ENCODE measurements around the gene POLD3. TPM values are rescaled to one million over a fixed set of nuclear protein-coding genes. Genes with fewer than 3 reads are reported as not detected.

Gene POLD3
- total RNA-seq, 1 donor from 2014 or later = 11.0 TPM

DNA sequence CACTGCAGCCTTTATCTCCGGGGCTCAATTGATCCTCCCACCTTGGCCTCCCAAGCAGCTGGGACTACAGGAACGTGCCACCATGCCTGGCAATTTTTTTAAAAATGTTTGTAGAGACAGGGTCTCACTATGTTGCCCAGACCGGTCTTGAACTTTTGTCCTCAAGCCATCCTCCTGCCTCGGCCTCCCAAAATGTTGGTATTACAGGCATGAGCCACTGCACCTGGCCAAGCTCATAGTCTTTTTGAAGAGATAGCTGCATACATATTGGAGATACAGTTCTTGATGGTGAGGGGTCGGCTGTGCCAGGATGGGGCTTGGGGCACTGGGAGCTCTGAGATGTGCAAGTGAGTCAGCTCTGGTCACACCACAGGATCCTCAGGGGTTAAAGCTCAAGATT, 85.7 kb downstream of the POLD3 start:
- H3K36me3 ChIP-seq (ENCODE audit: control insufficient read depth in 3 of 3, insufficient read depth in 3 of 3, low read length in 3 of 3) = no peaks in the 10 kb centered on the region

DNA sequence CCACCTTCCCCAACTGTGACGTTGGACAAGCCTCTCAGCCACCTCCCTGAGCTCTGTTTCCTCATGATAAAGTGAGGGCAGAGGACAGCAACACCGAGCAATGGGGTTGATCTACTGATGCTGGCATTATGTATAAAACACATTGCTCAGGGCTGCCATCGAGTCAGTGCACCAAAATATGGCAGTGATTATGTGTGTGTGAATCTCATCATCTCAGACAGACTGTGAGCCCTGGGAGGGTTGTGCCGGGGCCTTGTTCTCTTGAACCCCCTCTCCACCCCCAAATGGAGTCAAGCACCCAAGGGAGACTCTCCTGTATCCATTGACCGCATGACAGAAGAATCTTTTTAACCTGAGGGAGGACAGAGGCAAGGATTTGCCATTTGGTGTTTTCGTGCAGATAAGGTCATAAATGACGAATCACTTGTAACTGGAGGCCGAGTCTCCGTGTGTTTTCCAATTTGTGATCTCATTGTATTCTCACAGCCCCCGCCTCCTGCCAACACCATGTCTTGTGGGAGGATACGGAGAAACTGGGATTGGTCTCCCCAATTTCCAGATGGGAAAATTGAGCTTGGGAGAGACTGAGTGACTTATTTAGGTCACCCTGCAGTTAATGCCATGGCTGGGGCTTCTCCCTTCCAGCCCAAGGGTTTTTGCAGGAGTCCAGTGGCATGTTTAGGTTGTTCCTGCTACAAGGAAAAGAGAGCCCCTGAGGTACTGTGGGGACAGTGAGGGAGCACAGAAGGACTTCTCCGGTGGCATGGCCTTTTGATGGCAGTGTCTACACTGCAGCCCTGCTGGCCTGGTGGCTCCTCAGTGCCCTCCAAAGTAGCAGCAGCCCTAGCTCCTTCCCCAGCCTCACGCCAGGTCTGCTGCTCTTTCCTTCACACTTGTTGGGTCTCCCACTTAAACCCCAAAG, 86.5 kb downstream of the POLD3 start:
- Histone ChIP-seq H3K27ac (ENCODE audit: low read depth, low read length) (no peak overlapping the region), H3K36me3 (ENCODE audit: control insufficient read depth in 3 of 3, insufficient read depth in 3 of 3, low read length in 3 of 3) (no peaks in the 10 kb centered on the region), H3K9me3 (ENCODE audit: control insufficient read depth in 3 of 3, low read length in 3 of 3) (no peaks in the 10 kb centered on the region), H3K4me3 (ENCODE audit: low read length in 3 of 3) (no peak overlapping the region), H3K4me1 (ENCODE audit: control insufficient read depth in 3 of 3, insufficient read depth in 3 of 3, low read length in 3 of 3) (peaks cover 16 to 27% (median 21%) of the 10 kb centered on the region in 3 donors), H3K9ac (ENCODE audit: low read depth in 1 of 3, low read length in 3 of 3) (no peak overlapping the region), H3K27me3 (ENCODE audit: control insufficient read depth in 3 of 3, insufficient read depth in 3 of 3, low read length in 3 of 3) (no peaks in the 10 kb centered on the region)

More for the DNA sequence above, 85.7 kb downstream of the POLD3 start:
- Histone ChIP-seq H3K4me1 (ENCODE audit: control insufficient read depth in 3 of 3, insufficient read depth in 3 of 3, low read length in 3 of 3) (peaks cover 22 to 29% (median 23%) of the 10 kb centered on the region in 3 donors), H3K9ac (ENCODE audit: low read depth in 1 of 3, low read length in 3 of 3) (no peak overlapping the region), H3K9me3 (ENCODE audit: control insufficient read depth in 3 of 3, low read length in 3 of 3) (no peaks in the 10 kb centered on the region), H3K4me3 (ENCODE audit: low read length in 3 of 3) (no peak overlapping the region), H3K27me3 (ENCODE audit: control insufficient read depth in 3 of 3, insufficient read depth in 3 of 3, low read length in 3 of 3) (no peaks in the 10 kb centered on the region), H3K27ac (ENCODE audit: low read depth, low read length) (no peak overlapping the region)

DNA sequence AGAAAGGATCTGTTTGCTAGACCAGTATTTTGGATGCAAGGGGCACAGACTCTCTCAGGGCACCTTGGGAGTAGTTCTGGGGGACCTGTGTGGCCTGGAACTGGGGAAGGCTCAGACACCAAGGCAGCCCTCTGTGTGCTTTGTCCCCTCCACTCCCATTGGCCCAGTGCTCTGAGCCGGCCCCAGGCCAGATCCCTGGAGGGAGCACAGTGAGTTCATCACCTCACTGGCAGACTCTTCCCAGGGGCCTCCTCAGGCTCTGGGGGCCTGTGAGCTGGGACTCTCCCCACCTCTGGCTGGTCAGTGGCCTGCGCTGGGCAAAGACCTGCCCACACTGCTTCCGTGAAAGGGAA, 87.1 kb downstream of the POLD3 start:
- Histone ChIP-seq H3K27ac (ENCODE audit: low read depth, low read length) (no peak overlapping the region), H3K4me1 (ENCODE audit: control insufficient read depth in 3 of 3, insufficient read depth in 3 of 3, low read length in 3 of 3) (peaks cover 16 to 33% (median 22%) of the 10 kb centered on the region in 3 donors), H3K9ac (ENCODE audit: low read depth in 1 of 3, low read length in 3 of 3) (no peak overlapping the region), H3K4me3 (ENCODE audit: low read length in 3 of 3) (no peak overlapping the region), H3K36me3 (ENCODE audit: control insufficient read depth in 3 of 3, insufficient read depth in 3 of 3, low read length in 3 of 3) (no peaks in the 10 kb centered on the region), H3K27me3 (ENCODE audit: control insufficient read depth in 3 of 3, insufficient read depth in 3 of 3, low read length in 3 of 3) (no peaks in the 10 kb centered on the region), H3K9me3 (ENCODE audit: control insufficient read depth in 3 of 3, low read length in 3 of 3) (no peaks in the 10 kb centered on the region)

DNA sequence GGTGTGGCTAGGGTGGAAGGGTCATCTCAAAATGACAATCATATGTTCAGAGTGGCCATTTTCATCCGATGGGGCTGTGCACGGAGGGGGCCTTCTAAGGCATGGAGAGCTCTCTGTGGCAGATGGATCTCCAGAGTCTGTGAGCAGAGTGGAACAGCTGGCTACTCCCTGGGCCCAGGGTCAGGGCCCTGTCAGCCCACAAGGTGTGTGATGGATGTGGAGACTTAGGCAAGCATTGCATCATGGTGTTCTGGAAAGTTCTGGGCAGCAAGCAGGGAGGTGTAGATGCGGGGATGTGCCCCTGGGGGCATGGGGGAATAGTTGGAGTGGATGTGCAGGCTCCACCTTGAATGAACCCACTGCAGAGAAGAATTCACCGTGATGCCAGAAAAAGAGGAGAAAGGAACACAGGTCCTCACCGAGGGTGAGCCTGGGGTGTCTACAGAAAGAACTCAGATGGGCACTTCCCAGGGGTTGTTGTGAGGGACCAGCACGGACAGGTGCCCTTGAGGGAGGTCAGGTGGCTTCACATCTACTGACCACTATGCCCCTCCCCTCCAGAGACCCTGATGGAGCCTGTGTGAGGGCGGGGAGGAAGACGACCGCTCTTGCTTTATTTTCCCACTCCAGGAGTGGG, 87.8 kb downstream of the POLD3 start:
- Histone ChIP-seq H3K4me1 (ENCODE audit: control insufficient read depth in 3 of 3, insufficient read depth in 3 of 3, low read length in 3 of 3) (peaks cover 16 to 34% (median 22%) of the 10 kb centered on the region in 3 donors), H3K4me3 (ENCODE audit: low read length in 3 of 3) (no peak overlapping the region), H3K36me3 (ENCODE audit: control insufficient read depth in 3 of 3, insufficient read depth in 3 of 3, low read length in 3 of 3) (no peaks in the 10 kb centered on the region), H3K9ac (ENCODE audit: low read depth in 1 of 3, low read length in 3 of 3) (no peak overlapping the region), H3K27ac (ENCODE audit: low read depth, low read length) (no peak overlapping the region), H3K9me3 (ENCODE audit: control insufficient read depth in 3 of 3, low read length in 3 of 3) (no peaks in the 10 kb centered on the region), H3K27me3 (ENCODE audit: control insufficient read depth in 3 of 3, insufficient read depth in 3 of 3, low read length in 3 of 3) (no peaks in the 10 kb centered on the region)

DNA sequence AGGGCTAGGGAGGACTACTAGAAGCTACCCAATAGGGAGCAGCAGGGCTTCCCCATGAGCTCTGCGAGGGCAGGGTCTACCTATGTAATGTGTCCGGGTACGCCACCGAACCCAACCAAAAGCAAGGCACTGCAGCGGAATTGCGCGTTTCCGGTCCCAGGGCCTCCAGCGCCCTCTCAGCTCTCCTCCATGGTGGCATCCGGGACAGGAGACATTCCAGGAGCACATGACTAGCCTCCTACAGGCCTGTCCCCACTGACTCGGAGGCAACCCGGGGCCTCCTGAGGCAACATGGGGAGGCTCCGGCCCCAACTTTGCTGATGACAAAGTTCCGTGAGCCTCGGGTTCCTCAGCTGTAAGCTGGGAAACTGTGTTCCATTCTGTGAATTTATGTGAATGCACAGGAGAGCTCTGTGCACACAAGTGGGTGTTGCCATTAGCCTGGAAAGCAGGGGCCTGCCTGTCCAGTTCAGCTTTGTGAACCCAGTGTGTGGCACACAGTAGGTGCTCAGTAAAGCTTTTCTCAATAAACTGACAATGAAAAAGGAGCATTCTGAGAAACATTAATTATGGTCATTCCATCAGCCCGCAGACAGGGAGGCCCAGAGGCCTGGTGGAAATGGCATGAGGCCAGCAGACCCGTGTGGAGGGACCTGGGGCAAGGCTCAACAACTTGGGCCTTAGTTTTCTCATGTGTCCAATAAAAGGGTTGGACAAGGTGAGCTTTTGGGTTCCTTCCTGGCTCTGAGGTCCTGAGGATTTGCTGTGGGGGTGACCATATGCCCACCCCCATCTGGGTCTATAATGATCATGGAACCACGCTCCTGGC, 88.5 kb downstream of the POLD3 start:
- Histone ChIP-seq H3K9me3 (ENCODE audit: control insufficient read depth in 3 of 3, low read length in 3 of 3) (no peaks in the 10 kb centered on the region), H3K36me3 (ENCODE audit: control insufficient read depth in 3 of 3, insufficient read depth in 3 of 3, low read length in 3 of 3) (no peaks in the 10 kb centered on the region), H3K4me3 (ENCODE audit: low read length in 3 of 3) (peak overlapping the region in 2 of 3 donors; percentile 31 to 36), H3K27ac (ENCODE audit: low read depth, low read length) (peak overlapping the region; percentile 69), H3K9ac (ENCODE audit: low read depth in 1 of 3, low read length in 3 of 3) (peak overlapping the region in 1 of 3 donors; percentile 33), H3K27me3 (ENCODE audit: control insufficient read depth in 3 of 3, insufficient read depth in 3 of 3, low read length in 3 of 3) (no peaks in the 10 kb centered on the region), H3K4me1 (ENCODE audit: control insufficient read depth in 3 of 3, insufficient read depth in 3 of 3, low read length in 3 of 3) (peaks cover 16 to 34% (median 22%) of the 10 kb centered on the region in 3 donors)

DNA sequence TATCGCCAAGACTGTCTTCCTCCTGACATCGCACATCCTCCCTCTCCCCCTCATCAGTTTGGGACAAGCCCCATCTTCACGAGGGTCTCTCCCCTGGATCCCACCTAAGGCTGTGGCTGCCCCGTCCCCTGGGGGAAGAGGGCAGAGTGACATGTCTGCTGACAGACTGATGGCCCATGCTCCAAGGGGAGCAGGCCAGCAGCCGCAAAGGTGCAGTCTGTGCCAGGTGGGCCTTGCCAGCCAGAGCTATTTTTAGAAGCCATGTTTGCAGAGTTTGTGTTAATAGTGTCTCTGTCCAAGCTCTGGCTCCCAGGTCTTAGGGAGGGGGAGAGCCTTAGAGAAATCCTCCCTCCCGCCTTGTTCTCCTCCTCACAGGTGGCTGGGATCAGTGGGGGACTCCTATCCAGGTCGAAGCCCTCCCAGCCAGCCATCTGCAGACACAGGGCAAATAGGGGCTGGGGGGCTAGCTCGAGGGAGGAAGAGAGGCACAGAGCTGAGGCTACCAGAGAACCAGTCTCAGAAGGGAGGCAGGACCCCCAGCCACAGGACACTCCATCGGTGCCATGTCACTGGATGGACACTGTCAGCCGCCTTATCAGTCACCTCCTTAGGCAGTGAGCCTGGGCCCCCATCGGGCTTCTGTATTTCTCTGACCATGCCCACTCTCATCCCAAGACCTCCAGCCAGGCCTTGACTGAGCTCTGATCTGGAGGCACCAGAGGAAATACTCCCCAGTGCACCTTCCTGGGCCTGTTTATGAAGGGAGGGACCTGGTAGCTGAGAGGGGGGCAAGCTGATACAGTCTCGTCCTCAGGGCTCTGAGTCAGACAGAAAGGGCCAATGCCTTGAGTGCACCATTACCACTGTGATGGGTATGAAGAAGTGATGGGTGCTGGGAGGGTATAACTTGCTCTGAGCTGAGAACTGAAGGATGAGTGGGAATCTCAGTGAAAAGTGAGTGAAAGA, 89.6 kb downstream of the POLD3 start:
- H3K27ac ChIP-seq (ENCODE audit: low read depth, low read length) = peak overlapping the region; percentile 69
- H3K9me3 ChIP-seq (ENCODE audit: control insufficient read depth in 3 of 3, low read length in 3 of 3) = no peaks in the 10 kb centered on the region

DNA sequence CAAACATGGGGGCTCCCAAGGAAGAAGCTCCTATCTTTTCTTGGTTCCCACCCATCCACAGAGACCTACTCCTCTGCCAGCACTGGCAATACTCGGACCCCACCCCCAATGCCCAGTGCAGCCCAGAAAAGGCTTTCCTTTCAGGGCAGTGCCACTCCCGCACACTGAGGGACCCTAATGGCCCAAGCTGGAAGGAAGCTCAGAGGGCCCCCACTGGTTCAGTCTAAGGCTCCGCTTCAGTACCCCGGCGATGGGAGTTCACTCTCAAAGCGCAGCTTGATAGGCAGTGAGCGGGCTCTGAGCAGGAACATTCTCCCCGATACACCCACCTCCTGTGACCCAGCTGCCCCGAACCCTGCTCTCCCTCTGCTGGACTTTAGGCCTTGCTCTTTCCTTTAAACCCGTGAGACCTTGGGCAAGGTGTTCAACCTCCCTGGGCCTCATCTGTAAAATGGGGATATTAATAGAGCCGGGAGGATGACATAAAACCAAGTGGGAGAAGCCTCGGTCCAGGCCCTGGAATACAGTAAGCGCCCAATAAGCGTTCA, 90.4 kb downstream of the POLD3 start:
- Histone ChIP-seq H3K9me3 (ENCODE audit: control insufficient read depth in 3 of 3, low read length in 3 of 3) (no peaks in the 10 kb centered on the region), H3K4me3 (ENCODE audit: low read length in 3 of 3) (peak overlapping the region; percentile 56 to 66 (median 58)), H3K9ac (ENCODE audit: low read depth in 1 of 3, low read length in 3 of 3) (peak overlapping the region; percentile 70 to 77 (median 70)), H3K4me1 (ENCODE audit: control insufficient read depth in 3 of 3, insufficient read depth in 3 of 3, low read length in 3 of 3) (peaks cover 16 to 34% (median 22%) of the 10 kb centered on the region in 3 donors), H3K27me3 (ENCODE audit: control insufficient read depth in 3 of 3, insufficient read depth in 3 of 3, low read length in 3 of 3) (no peaks in the 10 kb centered on the region), H3K27ac (ENCODE audit: low read depth, low read length) (peak overlapping the region; percentile 64), H3K36me3 (ENCODE audit: control insufficient read depth in 3 of 3, insufficient read depth in 3 of 3, low read length in 3 of 3) (no peaks in the 10 kb centered on the region)

More for the DNA sequence above, 89.6 kb downstream of the POLD3 start:
- no peaks in the 10 kb centered on the region for H3K27me3 ChIP-seq (ENCODE audit: control insufficient read depth in 3 of 3, insufficient read depth in 3 of 3, low read length in 3 of 3)
- H3K4me3 ChIP-seq (ENCODE audit: low read length in 3 of 3) = peak overlapping the region; percentile 31 to 49 (median 36)
- H3K9ac ChIP-seq (ENCODE audit: low read depth in 1 of 3, low read length in 3 of 3) = peak overlapping the region; percentile 6 to 52 (median 27)
- H3K36me3 ChIP-seq (ENCODE audit: control insufficient read depth in 3 of 3, insufficient read depth in 3 of 3, low read length in 3 of 3) = no peaks in the 10 kb centered on the region
- peaks cover 16 to 34% (median 22%) of the 10 kb centered on the region in 3 donors for H3K4me1 ChIP-seq (ENCODE audit: control insufficient read depth in 3 of 3, insufficient read depth in 3 of 3, low read length in 3 of 3)

DNA sequence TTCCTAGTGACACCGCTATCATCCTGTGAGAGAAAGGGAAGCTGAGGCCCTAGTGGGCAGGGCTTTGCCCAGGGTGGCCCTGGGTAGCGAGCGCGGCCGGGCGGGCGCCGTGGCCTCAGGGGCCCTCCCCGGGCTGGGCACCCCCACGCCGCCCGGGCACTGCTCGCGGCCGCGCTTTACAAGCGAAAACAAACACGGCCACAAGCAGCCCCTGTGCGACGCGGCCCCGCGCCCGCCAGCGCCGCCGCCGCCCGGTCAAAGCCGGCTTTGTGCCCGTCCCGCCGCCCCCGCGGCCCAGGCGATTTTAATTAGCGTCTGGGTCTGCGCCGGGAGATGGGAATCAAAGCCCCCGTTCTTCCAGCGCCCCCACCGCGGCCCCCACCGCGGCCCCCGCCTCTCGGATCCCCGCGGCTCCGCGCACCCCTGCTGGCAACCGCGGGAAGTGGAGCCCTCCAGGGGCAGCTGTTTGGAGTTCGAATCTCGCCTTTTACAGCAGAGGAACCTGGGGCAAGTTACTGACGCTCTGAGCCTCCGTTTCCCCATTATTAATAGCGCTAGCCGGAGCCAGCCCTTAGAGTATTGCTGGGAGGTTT, 91.0 kb downstream of the POLD3 start:
- Histone ChIP-seq H3K27me3 (ENCODE audit: control insufficient read depth in 3 of 3, insufficient read depth in 3 of 3, low read length in 3 of 3) (no peaks in the 10 kb centered on the region), H3K4me3 (ENCODE audit: low read length in 3 of 3) (peak overlapping the region; percentile 56 to 66 (median 58)), H3K9ac (ENCODE audit: low read depth in 1 of 3, low read length in 3 of 3) (peak overlapping the region; percentile 70 to 77 (median 70)), H3K4me1 (ENCODE audit: control insufficient read depth in 3 of 3, insufficient read depth in 3 of 3, low read length in 3 of 3) (peaks cover 16 to 34% (median 22%) of the 10 kb centered on the region in 3 donors), H3K36me3 (ENCODE audit: control insufficient read depth in 3 of 3, insufficient read depth in 3 of 3, low read length in 3 of 3) (no peaks in the 10 kb centered on the region), H3K27ac (ENCODE audit: low read depth, low read length) (peak overlapping the region; percentile 64), H3K9me3 (ENCODE audit: control insufficient read depth in 3 of 3, low read length in 3 of 3) (no peaks in the 10 kb centered on the region)

All from skeletal muscle tissue (tissue), 4 donors.